ENCODE measurements around the gene TM6SF1. TPM values are rescaled to one million over a fixed set of nuclear protein-coding genes. Genes with fewer than 3 reads are reported as not detected.

Gene TM6SF1
- total RNA-seq, 1 experiment from 2014 or later, result not detected

DNA sequence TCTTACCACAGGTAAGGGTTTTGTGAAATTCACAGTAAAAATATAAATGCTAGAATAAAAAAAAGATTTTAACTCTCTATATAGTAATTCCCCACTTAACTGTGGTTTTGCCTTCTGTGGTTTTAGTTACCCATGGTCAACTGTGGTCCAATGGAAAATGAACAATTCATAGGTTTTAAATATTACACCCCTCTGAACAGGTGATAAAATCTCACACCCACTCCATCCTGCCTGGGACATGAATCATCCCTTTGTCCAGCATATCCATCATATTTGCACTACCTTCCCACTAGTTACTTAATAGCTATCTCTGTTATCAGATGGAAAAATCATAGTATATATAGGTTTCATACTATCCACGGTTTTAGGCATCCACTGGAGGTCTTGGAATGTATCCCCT lies 50.9 kb downstream of the TM6SF1 start:
- POLR2A ChIA-PET (ENCODE audit: unreplicated experiment), result no interaction called here
- Histone ChIP-seq H3K27me3 (ENCODE audit: low read length) (no peaks in the 10 kb centered on the region), H3K9me2 (replicated peaks; ENCODE audit: low read length) (no peaks in the 10 kb centered on the region), H4K20me1 (ENCODE audit: low read length) (no peaks in the 10 kb centered on the region), H3K4me1 (ENCODE audit: insufficient read depth, low read length) (peaks cover 26% of the 10 kb centered on the region), H3K79me2 (ENCODE audit: low read length) (no peaks in the 10 kb centered on the region), H3K36me3 (ENCODE audit: low read depth, low read length) (peaks cover 9% of the 10 kb centered on the region; the same call in 1 of the 2 replicates), H3K9ac (ENCODE audit: low read length) (no peak overlapping the region), H3K27ac (ENCODE audit: low read length) (peak overlapping the region; percentile 19; the same call in 1 of the 2 replicates), H3K9me3 (ENCODE audit: low read length) (no peaks in the 10 kb centered on the region), H2AFZ (ENCODE audit: low read length) (no peak overlapping the region), H3F3A (ENCODE audit: low read length, unreplicated experiment) (no peaks in the 10 kb centered on the region), H3K4me3 (ENCODE audit: low read length) (no peak overlapping the region), H3K4me2 (ENCODE audit: low read length) (no peak overlapping the region)
- no TSS peak for BruUV-seq (replicated peaks)
- TF ChIP-seq EZH2phosphoT487 (IDR thresholded peaks at IDR 0.05; ENCODE audit: borderline replicate concordance, low read length), result no peak
- TF ChIP-seq, protein P1, sequence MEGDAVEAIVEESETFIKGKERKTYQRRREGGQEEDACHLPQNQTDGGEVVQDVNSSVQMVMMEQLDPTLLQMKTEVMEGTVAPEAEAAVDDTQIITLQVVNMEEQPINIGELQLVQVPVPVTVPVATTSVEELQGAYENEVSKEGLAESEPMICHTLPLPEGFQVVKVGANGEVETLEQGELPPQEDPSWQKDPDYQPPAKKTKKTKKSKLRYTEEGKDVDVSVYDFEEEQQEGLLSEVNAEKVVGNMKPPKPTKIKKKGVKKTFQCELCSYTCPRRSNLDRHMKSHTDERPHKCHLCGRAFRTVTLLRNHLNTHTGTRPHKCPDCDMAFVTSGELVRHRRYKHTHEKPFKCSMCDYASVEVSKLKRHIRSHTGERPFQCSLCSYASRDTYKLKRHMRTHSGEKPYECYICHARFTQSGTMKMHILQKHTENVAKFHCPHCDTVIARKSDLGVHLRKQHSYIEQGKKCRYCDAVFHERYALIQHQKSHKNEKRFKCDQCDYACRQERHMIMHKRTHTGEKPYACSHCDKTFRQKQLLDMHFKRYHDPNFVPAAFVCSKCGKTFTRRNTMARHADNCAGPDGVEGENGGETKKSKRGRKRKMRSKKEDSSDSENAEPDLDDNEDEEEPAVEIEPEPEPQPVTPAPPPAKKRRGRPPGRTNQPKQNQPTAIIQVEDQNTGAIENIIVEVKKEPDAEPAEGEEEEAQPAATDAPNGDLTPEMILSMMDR (conservative IDR thresholded peaks at IDR 0.05; ENCODE audit: low read depth, low read length), result no peak
- TF ChIP-seq EZH2 (IDR thresholded peaks at IDR 0.05; ENCODE audit: low read length, unreplicated experiment), result no peak
- CTCF ChIA-PET, result no interaction called here
- intact Hi-C loops (cut with micrococcal nuclease), result loop anchor here (10.0 kb wide), 1 partner anchor 104 kb away; no protein-coding TSS in a partner anchor
- DNase-seq (peak; percentile 69), ATAC-seq (peak; percentile 82)

DNA sequence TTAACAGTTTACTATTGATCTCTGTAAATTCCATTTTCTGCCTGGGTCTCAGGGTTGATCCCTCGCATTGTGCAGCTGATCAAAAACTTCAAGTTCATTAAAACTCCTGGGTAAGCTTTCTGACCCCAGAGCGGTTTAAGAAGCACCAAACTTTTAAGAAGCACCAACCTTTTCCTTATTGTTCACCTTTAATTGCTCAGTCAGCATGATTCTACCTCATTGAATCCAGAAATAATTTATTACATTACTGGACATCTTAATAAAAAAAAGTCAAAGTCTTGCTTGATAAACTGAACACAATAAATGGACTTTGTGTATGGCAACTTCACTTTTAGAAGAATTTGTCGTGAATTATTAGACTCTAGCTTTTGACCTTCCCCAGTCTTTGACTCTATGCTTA lies 53.3 kb downstream of the TM6SF1 start:
- Histone ChIP-seq H3F3A (ENCODE audit: low read length, unreplicated experiment) (no peaks in the 10 kb centered on the region), H4K20me1 (ENCODE audit: low read length) (no peaks in the 10 kb centered on the region), H3K4me2 (ENCODE audit: low read length) (no peak overlapping the region), H3K4me1 (ENCODE audit: insufficient read depth, low read length) (peaks cover 24% of the 10 kb centered on the region), H3K9ac (ENCODE audit: low read length) (no peak overlapping the region), H2AFZ (ENCODE audit: low read length) (no peak overlapping the region), H3K9me3 (ENCODE audit: low read length) (no peaks in the 10 kb centered on the region), H3K9me2 (replicated peaks; ENCODE audit: low read length) (no peaks in the 10 kb centered on the region), H3K27me3 (ENCODE audit: low read length) (no peaks in the 10 kb centered on the region), H3K4me3 (ENCODE audit: low read length) (no peak overlapping the region), H3K79me2 (ENCODE audit: low read length) (0 out of 2 replicates have a peak, but pooled peaks cover 4% of the 10 kb centered on the region), H3K36me3 (ENCODE audit: low read depth, low read length) (peaks cover 9% of the 10 kb centered on the region; the same call in 1 of the 2 replicates), H3K27ac (ENCODE audit: low read length) (no peak overlapping the region)
- DNase-seq (no peak), ATAC-seq (no peak)
- TF ChIP-seq EZH2phosphoT487 (IDR thresholded peaks at IDR 0.05; ENCODE audit: borderline replicate concordance, low read length) (no peak), EZH2 (IDR thresholded peaks at IDR 0.05; ENCODE audit: low read length, unreplicated experiment) (no peak)
- intact Hi-C loops (cut with micrococcal nuclease), result no loop called here
- ChIA-PET POLR2A (ENCODE audit: unreplicated experiment) (no interaction called here), CTCF (no interaction called here)
- no TSS peak for BruUV-seq (replicated peaks)

DNA sequence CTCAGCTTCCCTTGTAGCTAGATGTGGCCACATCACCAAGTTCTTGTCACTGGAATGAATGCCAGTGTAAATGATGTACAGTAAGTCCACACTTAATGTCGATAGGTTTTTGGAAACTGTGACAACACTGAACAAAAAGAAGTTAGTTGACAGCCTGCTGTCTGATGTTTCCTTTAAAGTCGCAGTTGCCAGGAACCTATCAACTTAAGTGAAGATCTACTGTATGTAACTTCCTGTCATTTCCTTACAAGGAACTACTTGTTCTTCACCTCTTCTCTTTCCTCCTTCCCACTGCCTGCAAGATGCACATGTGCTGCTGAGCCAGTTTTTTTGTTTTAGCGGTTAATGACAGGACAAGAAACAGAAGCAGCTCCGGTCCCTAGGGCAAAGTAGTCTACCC lies 55.6 kb downstream of the TM6SF1 start:
- no peaks in the 10 kb centered on the region for H3K9me2 ChIP-seq (replicated peaks; ENCODE audit: low read length)
- intact Hi-C loops (cut with micrococcal nuclease), result no loop called here
- ChIA-PET POLR2A (ENCODE audit: unreplicated experiment) (no interaction called here), CTCF (no interaction called here)
- no peak overlapping the region for H3K4me2 ChIP-seq (ENCODE audit: low read length)
- no peaks in the 10 kb centered on the region for H3F3A ChIP-seq (ENCODE audit: low read length, unreplicated experiment)
- H3K4me3 ChIP-seq (ENCODE audit: low read length), result no peak overlapping the region
- TF ChIP-seq EZH2phosphoT487 (IDR thresholded peaks at IDR 0.05; ENCODE audit: borderline replicate concordance, low read length), result no peak
- TF ChIP-seq, protein P1 (conservative IDR thresholded peaks at IDR 0.05; ENCODE audit: low read depth, low read length), result no peak
- no peak for TF ChIP-seq EZH2 (IDR thresholded peaks at IDR 0.05; ENCODE audit: low read length, unreplicated experiment)
- H3K9ac ChIP-seq (ENCODE audit: low read length), result no peak overlapping the region
- no peak overlapping the region for H2AFZ ChIP-seq (ENCODE audit: low read length)
- no peaks in the 10 kb centered on the region for H3K27me3 ChIP-seq (ENCODE audit: low read length)
- DNase-seq (no peak), ATAC-seq (no peak)
- peaks cover 22% of the 10 kb centered on the region for H3K4me1 ChIP-seq (ENCODE audit: insufficient read depth, low read length)
- H3K79me2 ChIP-seq (ENCODE audit: low read length), result peaks cover 26% of the 10 kb centered on the region
- H3K36me3 ChIP-seq (ENCODE audit: low read depth, low read length), result 0 out of 2 replicates have a peak, but pooled peaks cover 5% of the 10 kb centered on the region
- H4K20me1 ChIP-seq (ENCODE audit: low read length), result no peaks in the 10 kb centered on the region
- no peaks in the 10 kb centered on the region for H3K9me3 ChIP-seq (ENCODE audit: low read length)
- H3K27ac ChIP-seq (ENCODE audit: low read length), result no peak overlapping the region
- BruUV-seq (replicated peaks), result no TSS peak

Data from PC-3 (cell line).